Right lobe of liver (tissue), 4 donors: ENCODE data around the gene THEMIS.

Experiments used
- CTCF ChIP-seq, 4 donors: fragments of 200-600 bp in 3 of 4; fragments of 450-650 bp in 1 of 4; IDR thresholded peaks; one replicate each; pipeline versions ENCODE4 v1.5.1 to v1.8.0; 2016 to 2022; ENCODE audit warnings: antibody characterized with exemption in 4 of 4, mild to moderate bottlenecking in 2 of 4
- POLR2A ChIP-seq: fragments of 450-650 bp; IDR thresholded peaks from one replicate; pipeline ENCODE4 v1.6.1; 2017; ENCODE audit warnings: antibody characterized with exemption, mild to moderate bottlenecking
- donor health status: DM: no; HTN: no; CAD: no.
- donor health status: DM: no; HTN: no; CAD: no.
- donor health status: DM: no; HTN: yes; CAD: no.

GRCh38 chr6:127796713-127797112 lies 104.1 kb downstream of the THEMIS start:
- TF ChIP-seq POLR2A: no peak
- no peak for TF ChIP-seq CTCF (IDR thresholded peaks at IDR 0.05)
